ENCODE data around the gene SPECC1L. TPM values are rescaled to one million over a fixed set of nuclear protein-coding genes. Genes with fewer than 3 reads are reported as not detected.

SPECC1L gene
- total RNA-seq, 1 experiment from 2014 or later: 35.1 TPM

GRCh38 chr22:24337894-24338645 lies 67.4 kb downstream of the SPECC1L start:
- no peak overlapping the region for H3K4me3 ChIP-seq (ENCODE audit: low read length)
- H3K9me2 ChIP-seq (replicated peaks; ENCODE audit: insufficient read depth, low read length): no peaks in the 10 kb centered on the region
- H3K4me2 ChIP-seq (ENCODE audit: low read depth, low read length, poor library complexity, severe bottlenecking): no peak overlapping the region
- DNase-seq: no peak
- peaks cover 45% of the 10 kb centered on the region for H3K36me3 ChIP-seq (ENCODE audit: insufficient read depth, low read length)
- peaks cover 33% of the 10 kb centered on the region for H3K79me2 ChIP-seq (ENCODE audit: low read length)
- no peaks in the 10 kb centered on the region for H3K27me3 ChIP-seq (ENCODE audit: low read length)
- H2AFZ ChIP-seq (ENCODE audit: low read length): no peak overlapping the region
- no peak overlapping the region for H3K9ac ChIP-seq (ENCODE audit: low read length)
- peaks cover 3% of the 10 kb centered on the region; the same call in 1 of the 2 replicates for H3K4me1 ChIP-seq (ENCODE audit: low read length)
- H3K9me3 ChIP-seq (ENCODE audit: low read length): no peaks in the 10 kb centered on the region
- no peaks in the 10 kb centered on the region for H4K20me1 ChIP-seq (ENCODE audit: insufficient read depth, low read depth, low read length)
- H3K27ac ChIP-seq (ENCODE audit: low read length): no peak overlapping the region

GRCh38 chr22:24338726-24339451 lies 68.3 kb downstream of the SPECC1L start:
- H3K9me2 ChIP-seq (replicated peaks; ENCODE audit: insufficient read depth, low read length): no peaks in the 10 kb centered on the region
- DNase-seq: no peak
- no peak overlapping the region for H3K4me3 ChIP-seq (ENCODE audit: low read length)
- H3K9ac ChIP-seq (ENCODE audit: low read length): no peak overlapping the region
- H3K4me1 ChIP-seq (ENCODE audit: low read length): peaks cover 3% of the 10 kb centered on the region; the same call in 1 of the 2 replicates
- no peak overlapping the region for H3K27ac ChIP-seq (ENCODE audit: low read length)
- H4K20me1 ChIP-seq (ENCODE audit: insufficient read depth, low read depth, low read length): no peaks in the 10 kb centered on the region
- no peak overlapping the region for H2AFZ ChIP-seq (ENCODE audit: low read length)
- no peaks in the 10 kb centered on the region for H3K9me3 ChIP-seq (ENCODE audit: low read length)
- peaks cover 45% of the 10 kb centered on the region for H3K36me3 ChIP-seq (ENCODE audit: insufficient read depth, low read length)
- H3K79me2 ChIP-seq (ENCODE audit: low read length): peaks cover 30% of the 10 kb centered on the region
- no peaks in the 10 kb centered on the region for H3K27me3 ChIP-seq (ENCODE audit: low read length)
- no peak overlapping the region for H3K4me2 ChIP-seq (ENCODE audit: low read depth, low read length, poor library complexity, severe bottlenecking)

GRCh38 chr22:24339452-24339747 lies 68.8 kb downstream of the SPECC1L start:
- Histone ChIP-seq H2AFZ (ENCODE audit: low read length) (no peak overlapping the region), H4K20me1 (ENCODE audit: insufficient read depth, low read depth, low read length) (no peaks in the 10 kb centered on the region), H3K79me2 (ENCODE audit: low read length) (peaks cover 27% of the 10 kb centered on the region), H3K9me3 (ENCODE audit: low read length) (no peaks in the 10 kb centered on the region), H3K4me1 (ENCODE audit: low read length) (peaks cover 3% of the 10 kb centered on the region; the same call in 1 of the 2 replicates), H3K36me3 (ENCODE audit: insufficient read depth, low read length) (peaks cover 47% of the 10 kb centered on the region), H3K4me2 (ENCODE audit: low read depth, low read length, poor library complexity, severe bottlenecking) (no peak overlapping the region), H3K4me3 (ENCODE audit: low read length) (no peak overlapping the region), H3K9ac (ENCODE audit: low read length) (no peak overlapping the region), H3K27me3 (ENCODE audit: low read length) (no peaks in the 10 kb centered on the region), H3K27ac (ENCODE audit: low read length) (no peak overlapping the region), H3K9me2 (replicated peaks; ENCODE audit: insufficient read depth, low read length) (no peaks in the 10 kb centered on the region)
- DNase-seq: no peak

GRCh38 chr22:24341627-24342026 lies 71.0 kb downstream of the SPECC1L start:
- Histone ChIP-seq H3K9me2 (replicated peaks; ENCODE audit: insufficient read depth, low read length) (no peaks in the 10 kb centered on the region), H3K36me3 (ENCODE audit: insufficient read depth, low read length) (peaks cover 48% of the 10 kb centered on the region), H3K4me1 (ENCODE audit: low read length) (no peaks in the 10 kb centered on the region), H3K27me3 (ENCODE audit: low read length) (no peaks in the 10 kb centered on the region), H3K79me2 (ENCODE audit: low read length) (peaks cover 15% of the 10 kb centered on the region), H3K4me3 (ENCODE audit: low read length) (no peak overlapping the region), H3K9ac (ENCODE audit: low read length) (no peak overlapping the region), H2AFZ (ENCODE audit: low read length) (no peak overlapping the region), H3K27ac (ENCODE audit: low read length) (no peak overlapping the region), H3K4me2 (ENCODE audit: low read depth, low read length, poor library complexity, severe bottlenecking) (no peak overlapping the region), H3K9me3 (ENCODE audit: low read length) (no peaks in the 10 kb centered on the region), H4K20me1 (ENCODE audit: insufficient read depth, low read depth, low read length) (no peaks in the 10 kb centered on the region)
- DNase-seq: no peak

GRCh38 chr22:24350627-24351026 lies 80.0 kb downstream of the SPECC1L start:
- Histone ChIP-seq H3K4me2 (ENCODE audit: low read depth, low read length, poor library complexity, severe bottlenecking) (no peak overlapping the region), H3K27me3 (ENCODE audit: low read length) (no peaks in the 10 kb centered on the region), H3K27ac (ENCODE audit: low read length) (no peak overlapping the region), H3K9ac (ENCODE audit: low read length) (no peak overlapping the region), H3K4me3 (ENCODE audit: low read length) (no peak overlapping the region), H2AFZ (ENCODE audit: low read length) (no peak overlapping the region), H3K9me3 (ENCODE audit: low read length) (no peaks in the 10 kb centered on the region), H3K9me2 (replicated peaks; ENCODE audit: insufficient read depth, low read length) (no peaks in the 10 kb centered on the region), H4K20me1 (ENCODE audit: insufficient read depth, low read depth, low read length) (no peaks in the 10 kb centered on the region), H3K36me3 (ENCODE audit: insufficient read depth, low read length) (peaks cover 78% of the 10 kb centered on the region), H3K79me2 (ENCODE audit: low read length) (peaks cover 10% of the 10 kb centered on the region), H3K4me1 (ENCODE audit: low read length) (peaks cover 3% of the 10 kb centered on the region; the same call in 1 of the 2 replicates)
- no peak for DNase-seq

- Histone ChIP-seq H3K9ac (ENCODE audit: low read length) (no peak overlapping the region), H3K27me3 (ENCODE audit: low read length) (no peaks in the 10 kb centered on the region), H3K9me2 (replicated peaks; ENCODE audit: insufficient read depth, low read length) (no peaks in the 10 kb centered on the region), H3K79me2 (ENCODE audit: low read length) (peaks cover 26% of the 10 kb centered on the region), H2AFZ (ENCODE audit: low read length) (no peak overlapping the region), H3K4me2 (ENCODE audit: low read depth, low read length, poor library complexity, severe bottlenecking) (no peak overlapping the region), H3K36me3 (ENCODE audit: insufficient read depth, low read length) (peaks cover 71% of the 10 kb centered on the region), H3K4me1 (ENCODE audit: low read length) (peaks cover 6% of the 10 kb centered on the region; the same call in 1 of the 2 replicates), H4K20me1 (ENCODE audit: insufficient read depth, low read depth, low read length) (no peaks in the 10 kb centered on the region), H3K4me3 (ENCODE audit: low read length) (no peak overlapping the region), H3K27ac (ENCODE audit: low read length) (no peak overlapping the region), H3K9me3 (ENCODE audit: low read length) (no peaks in the 10 kb centered on the region)
- DNase-seq: no peak
Observed at GRCh38 chr22:24353121-24353520, 82.5 kb downstream of the SPECC1L start.

GRCh38 chr22:24355574-24355973 lies 84.9 kb downstream of the SPECC1L start:
- peak overlapping the region; percentile 40; the same call in 1 of the 2 replicates for H3K27ac ChIP-seq (ENCODE audit: low read length)
- H3K9ac ChIP-seq (ENCODE audit: low read length): no peak overlapping the region
- H3K4me2 ChIP-seq (ENCODE audit: low read depth, low read length, poor library complexity, severe bottlenecking): no peak overlapping the region
- H3K4me1 ChIP-seq (ENCODE audit: low read length): peaks cover 6% of the 10 kb centered on the region; the same call in 1 of the 2 replicates
- no peaks in the 10 kb centered on the region for H4K20me1 ChIP-seq (ENCODE audit: insufficient read depth, low read depth, low read length)
- peaks cover 42% of the 10 kb centered on the region for H3K79me2 ChIP-seq (ENCODE audit: low read length)
- H3K36me3 ChIP-seq (ENCODE audit: insufficient read depth, low read length): peaks cover 58% of the 10 kb centered on the region
- no peak for DNase-seq
- no peak overlapping the region for H3K4me3 ChIP-seq (ENCODE audit: low read length)
- no peaks in the 10 kb centered on the region for H3K27me3 ChIP-seq (ENCODE audit: low read length)
- no peaks in the 10 kb centered on the region for H3K9me2 ChIP-seq (replicated peaks; ENCODE audit: insufficient read depth, low read length)
- no peak overlapping the region for H2AFZ ChIP-seq (ENCODE audit: low read length)
- no peaks in the 10 kb centered on the region for H3K9me3 ChIP-seq (ENCODE audit: low read length)

GRCh38 chr22:24357547-24357946 lies 86.9 kb downstream of the SPECC1L start:
- H4K20me1 ChIP-seq (ENCODE audit: insufficient read depth, low read depth, low read length): no peaks in the 10 kb centered on the region
- H3K9me2 ChIP-seq (replicated peaks; ENCODE audit: insufficient read depth, low read length): no peaks in the 10 kb centered on the region
- H3K4me3 ChIP-seq (ENCODE audit: low read length): no peak overlapping the region
- H3K36me3 ChIP-seq (ENCODE audit: insufficient read depth, low read length): peaks cover 44% of the 10 kb centered on the region
- H3K79me2 ChIP-seq (ENCODE audit: low read length): peaks cover 46% of the 10 kb centered on the region
- no peak overlapping the region for H3K27ac ChIP-seq (ENCODE audit: low read length)
- H3K27me3 ChIP-seq (ENCODE audit: low read length): no peaks in the 10 kb centered on the region
- no peak overlapping the region for H3K9ac ChIP-seq (ENCODE audit: low read length)
- H2AFZ ChIP-seq (ENCODE audit: low read length): no peak overlapping the region
- H3K4me2 ChIP-seq (ENCODE audit: low read depth, low read length, poor library complexity, severe bottlenecking): no peak overlapping the region
- peaks cover 6% of the 10 kb centered on the region; the same call in 1 of the 2 replicates for H3K4me1 ChIP-seq (ENCODE audit: low read length)
- DNase-seq: no peak
- no peaks in the 10 kb centered on the region for H3K9me3 ChIP-seq (ENCODE audit: low read length)
